Panc1 (cell line): ENCODE results near the gene ECI1.
A peak's percentile ranks its signal among the peaks of the same experiment; 100 is the strongest.

ENCODE experiments used
- POLR2AphosphoS5 ChIP-seq: IDR thresholded peaks from 2 replicates; pipeline ENCODE4 v1.6.1; 2012; ENCODE audit warnings: mild to moderate bottlenecking, low read depth, low read length, moderate library complexity
- TF ChIP-seq, protein P1 (sequence below): fragments of 450-650 bp; IDR thresholded peaks from 2 replicates; pipeline ENCODE4 v1.5.1; 2017; ENCODE audit warnings: mild to moderate bottlenecking

- TF ChIP-seq, protein P1, sequence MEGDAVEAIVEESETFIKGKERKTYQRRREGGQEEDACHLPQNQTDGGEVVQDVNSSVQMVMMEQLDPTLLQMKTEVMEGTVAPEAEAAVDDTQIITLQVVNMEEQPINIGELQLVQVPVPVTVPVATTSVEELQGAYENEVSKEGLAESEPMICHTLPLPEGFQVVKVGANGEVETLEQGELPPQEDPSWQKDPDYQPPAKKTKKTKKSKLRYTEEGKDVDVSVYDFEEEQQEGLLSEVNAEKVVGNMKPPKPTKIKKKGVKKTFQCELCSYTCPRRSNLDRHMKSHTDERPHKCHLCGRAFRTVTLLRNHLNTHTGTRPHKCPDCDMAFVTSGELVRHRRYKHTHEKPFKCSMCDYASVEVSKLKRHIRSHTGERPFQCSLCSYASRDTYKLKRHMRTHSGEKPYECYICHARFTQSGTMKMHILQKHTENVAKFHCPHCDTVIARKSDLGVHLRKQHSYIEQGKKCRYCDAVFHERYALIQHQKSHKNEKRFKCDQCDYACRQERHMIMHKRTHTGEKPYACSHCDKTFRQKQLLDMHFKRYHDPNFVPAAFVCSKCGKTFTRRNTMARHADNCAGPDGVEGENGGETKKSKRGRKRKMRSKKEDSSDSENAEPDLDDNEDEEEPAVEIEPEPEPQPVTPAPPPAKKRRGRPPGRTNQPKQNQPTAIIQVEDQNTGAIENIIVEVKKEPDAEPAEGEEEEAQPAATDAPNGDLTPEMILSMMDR, result no peak; the same call in 1 of the 2 replicates
- TF ChIP-seq POLR2AphosphoS5, result peak; percentile 97
Observed at GRCh38 chr16:2251296-2252111, at the start of gene ECI1.
